Breast epithelium (tissue), 4 donors: ENCODE results near the gene IGFBP7. TPM values are rescaled to one million over a fixed set of nuclear protein-coding genes. Genes with fewer than 3 reads are reported as not detected.

ENCODE experiments used
- DNase-seq, 2 donors: peaks; one replicate each; pipeline ENCODE4 v3.0.0-alpha.2; 2019; ENCODE audit warnings: low spot score in 2 of 2
- H3K27ac ChIP-seq, 2 donors: fragments of 200-600 bp; sonication (generic) in 1 of 2; one replicate each; pipeline ENCODE4 v1.5.1; 2016 to 2019; ENCODE audit warnings: mild to moderate bottlenecking in 1 of 2
- H3K27me3 ChIP-seq, 2 donors: fragments of 200-600 bp; sonication (generic) in 1 of 2; one replicate each; pipeline versions ENCODE4 v1.5.1 to v1.6.0; 2017 to 2019; ENCODE audit warnings: control low read depth in 1 of 2, mild to moderate bottlenecking in 1 of 2
- H3K36me3 ChIP-seq: fragments of 200-600 bp; one replicate; pipeline ENCODE4 v1.5.1; 2019
- H3K4me1 ChIP-seq, 2 donors: fragments of 200-600 bp; sonication (generic); one replicate each; pipeline ENCODE4 v1.5.1; 2016 to 2019; ENCODE audit warnings: control low read depth in 1 of 2
- H3K4me3 ChIP-seq, 3 donors: fragments of 200-600 bp; sonication (generic); 1 replicate in 2 of 3; 2 replicates in 1 of 3; pipeline ENCODE4 v1.5.1; 2016 to 2019; ENCODE audit warnings: mild to moderate bottlenecking in 3 of 3, moderate library complexity in 2 of 3
- H3K9me3 ChIP-seq, 2 donors: fragments of 200-600 bp; sonication (generic) in 1 of 2; one replicate each; pipeline ENCODE4 v1.5.1; 2016 to 2019; ENCODE audit warnings: control low read depth in 1 of 2
- CTCF ChIP-seq, 3 donors: fragments of 450-650 bp; IDR thresholded peaks; one replicate each; pipeline ENCODE4 v1.5.1; 2016 to 2017; ENCODE audit warnings: antibody characterized with exemption in 3 of 3, mild to moderate bottlenecking in 3 of 3, moderate library complexity in 3 of 3
- POLR2A ChIP-seq: fragments of 450-650 bp; IDR thresholded peaks from one replicate; pipeline ENCODE4 v1.6.1; 2016; ENCODE audit warnings: antibody characterized with exemption, mild to moderate bottlenecking, moderate library complexity
- POLR2AphosphoS5 ChIP-seq, 3 donors: sonication (generic); formaldehyde crosslinking; IDR thresholded peaks; one replicate each; pipeline ENCODE4 v1.6.1; 2017; ENCODE audit warnings: antibody characterized with exemption in 3 of 3
- intact Hi-C: fragments of 100-400 bp; cut with DNase I; formaldehyde crosslinking; loops from one replicate; pipeline ENCODE4 v1.15.1; 2023; ENCODE audit warnings: low total_unique reads
- total RNA-seq, 3 donors: library from RNA; depleted of rRNA; stranded (reverse); fragments of >200 nt; gene quantifications; one replicate each; pipeline ENCODE4 v1.1.0, GENCODE V29; 2016

Gene IGFBP7
- total RNA-seq, 3 donors from 2014 or later = 205 to 769 (median 622) TPM

DNA sequence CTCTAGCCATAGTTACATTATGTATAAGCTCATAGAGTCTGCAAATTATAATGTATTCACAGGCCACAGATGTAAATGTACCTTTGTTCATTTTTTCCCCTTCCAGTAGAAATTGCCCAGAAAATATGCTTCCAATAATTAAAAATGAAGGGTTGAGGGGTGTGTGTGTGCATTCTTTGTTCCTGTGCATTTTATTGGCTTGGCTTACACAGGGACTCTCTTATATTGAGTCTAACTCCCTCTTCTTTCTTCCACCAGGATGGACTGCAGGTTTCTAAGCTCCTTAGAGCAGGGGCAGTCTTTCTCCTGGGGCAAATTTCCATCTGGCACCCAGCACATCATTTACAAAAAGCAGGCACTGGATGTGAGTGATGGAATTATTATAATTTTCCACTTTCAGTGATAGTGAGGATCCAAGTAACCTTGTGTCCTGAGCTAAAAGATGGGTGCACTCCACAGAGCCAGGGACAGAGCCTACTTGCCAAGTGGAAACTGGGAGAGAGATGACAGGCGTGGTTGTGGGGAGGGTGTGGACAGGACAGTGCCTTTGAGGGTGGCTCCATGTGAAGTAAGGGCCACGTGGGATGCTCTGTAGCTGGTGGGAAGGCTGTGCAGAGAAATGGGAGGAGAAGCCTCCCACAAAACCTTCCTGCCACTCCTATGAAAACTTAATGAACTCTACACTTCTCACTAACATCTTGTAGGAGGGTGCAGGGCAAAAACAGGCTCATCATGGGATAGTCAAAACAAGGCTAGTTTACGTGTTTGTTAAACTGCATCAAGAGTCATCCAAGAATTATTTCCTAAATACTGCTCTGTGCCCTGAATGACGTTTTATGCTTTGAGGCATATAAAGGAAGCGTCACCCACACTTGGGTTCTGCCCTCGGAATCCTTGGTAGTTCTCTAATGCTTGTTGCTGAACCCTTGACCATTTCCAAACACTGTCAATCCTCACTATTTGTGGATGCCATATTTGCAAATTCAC lies 16.0 kb downstream of the IGFBP7 start:
- intact Hi-C loops = no loop called here
- Histone ChIP-seq H3K27me3 (no peaks in the 10 kb centered on the region), H3K4me1 (no peaks in the 10 kb centered on the region), H3K4me3 (no peak overlapping the region), H3K36me3 (no peaks in the 10 kb centered on the region), H3K27ac (peak overlapping the region in 1 of 2 donors; percentile 38), H3K9me3 (no peaks in the 10 kb centered on the region)
- no peak for DNase-seq
- TF ChIP-seq CTCF (IDR thresholded peaks at IDR 0.05) (no peak), POLR2AphosphoS5 (IDR thresholded peaks at IDR 0.05) (no peak), POLR2A (no peak)

DNA sequence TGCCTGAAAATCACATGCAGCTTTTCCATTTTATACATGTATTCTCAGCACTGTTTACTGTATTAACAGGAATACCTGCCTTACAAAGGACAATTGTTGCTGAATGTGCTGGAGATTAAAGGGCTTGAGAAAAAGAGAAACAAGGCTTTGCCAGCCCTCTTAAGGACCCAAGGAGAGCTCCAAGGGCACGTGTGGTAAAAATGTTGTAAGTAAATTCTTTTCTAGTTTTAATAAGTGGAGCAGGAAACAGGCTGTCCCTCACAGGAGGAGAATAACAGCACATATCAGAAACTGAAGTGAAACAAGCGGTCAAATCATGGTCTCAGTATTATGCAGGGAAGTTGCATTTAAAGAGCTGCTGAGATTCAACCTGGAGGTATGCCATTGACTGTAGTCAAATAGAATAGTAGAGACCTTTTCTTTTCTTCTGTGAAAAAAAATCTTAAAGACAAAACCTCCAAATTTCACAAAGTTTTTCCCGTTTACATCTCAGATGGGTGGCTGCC lies 18.5 kb downstream of the IGFBP7 start:
- Histone ChIP-seq H3K27ac (no peak overlapping the region), H3K36me3 (no peaks in the 10 kb centered on the region), H3K4me3 (no peak overlapping the region), H3K4me1 (no peaks in the 10 kb centered on the region), H3K9me3 (no peaks in the 10 kb centered on the region), H3K27me3 (no peaks in the 10 kb centered on the region)
- intact Hi-C loops = no loop called here
- TF ChIP-seq POLR2A = no peak
- TF ChIP-seq CTCF (IDR thresholded peaks at IDR 0.05) = no peak
- TF ChIP-seq POLR2AphosphoS5 (IDR thresholded peaks at IDR 0.05) = no peak
- DNase-seq = no peak

DNA sequence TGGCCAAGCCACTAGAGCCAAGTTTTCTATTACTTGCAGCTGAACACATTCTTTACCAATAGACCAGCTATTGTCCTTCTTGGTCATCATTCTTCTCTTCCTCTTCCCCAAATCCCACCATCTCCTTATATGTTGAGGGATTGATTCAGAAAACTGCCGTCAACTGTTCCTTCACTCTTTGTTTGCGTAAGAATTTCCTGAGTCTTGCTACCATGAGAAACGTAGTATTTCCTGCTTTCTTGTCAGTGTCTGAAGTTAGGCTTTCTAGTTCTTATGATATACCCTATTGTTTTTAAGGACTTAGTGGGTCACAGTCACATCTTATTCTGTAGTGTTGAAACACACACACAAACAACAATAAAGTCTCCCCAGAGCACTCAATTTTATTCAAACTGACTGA lies 20.1 kb downstream of the IGFBP7 start:
- intact Hi-C loops = no loop called here
- TF ChIP-seq POLR2A (no peak), POLR2AphosphoS5 (IDR thresholded peaks at IDR 0.05) (no peak), CTCF (IDR thresholded peaks at IDR 0.05) (no peak)
- Histone ChIP-seq H3K9me3 (no peaks in the 10 kb centered on the region), H3K4me1 (no peaks in the 10 kb centered on the region), H3K27me3 (no peaks in the 10 kb centered on the region), H3K36me3 (no peaks in the 10 kb centered on the region), H3K4me3 (no peak overlapping the region), H3K27ac (no peak overlapping the region)
- DNase-seq = no peak

GRCh38 chr4:57089549-57089948 lies 20.6 kb downstream of the IGFBP7 start:
- no peaks in the 10 kb centered on the region for H3K9me3 ChIP-seq
- H3K27ac ChIP-seq = no peak overlapping the region
- no peaks in the 10 kb centered on the region for H3K36me3 ChIP-seq
- TF ChIP-seq POLR2A (no peak), POLR2AphosphoS5 (IDR thresholded peaks at IDR 0.05) (no peak), CTCF (IDR thresholded peaks at IDR 0.05) (no peak)
- no peaks in the 10 kb centered on the region for H3K27me3 ChIP-seq
- DNase-seq = no peak
- no peak overlapping the region for H3K4me3 ChIP-seq
- intact Hi-C loops = no loop called here
- H3K4me1 ChIP-seq = no peaks in the 10 kb centered on the region

- Histone ChIP-seq H3K4me1 (no peaks in the 10 kb centered on the region), H3K27ac (no peak overlapping the region), H3K27me3 (no peaks in the 10 kb centered on the region), H3K9me3 (no peaks in the 10 kb centered on the region), H3K36me3 (no peaks in the 10 kb centered on the region), H3K4me3 (no peak overlapping the region)
- TF ChIP-seq POLR2A (no peak), CTCF (IDR thresholded peaks at IDR 0.05) (no peak), POLR2AphosphoS5 (IDR thresholded peaks at IDR 0.05) (no peak)
- DNase-seq = no peak
- intact Hi-C loops = no loop called here
Measured at GRCh38 chr4:57086031-57086723, 24.0 kb downstream of the IGFBP7 start.
